Smooth muscle cell (in vitro differentiated cells): ENCODE measurements around the gene DSG3. TPM values are rescaled to one million over a fixed set of nuclear protein-coding genes. Genes with fewer than 3 reads are reported as not detected.

Source experiments
- DNase-seq: peaks from one replicate; lab custom pipeline; 2025; ENCODE audit not compliant: unreplicated experiment; lab: John Stamatoyannopoulos, UW
- H2AFZ ChIP-seq: fragments of 200-600 bp; sonication (generic); 2 replicates; pipeline ENCODE4 v1.6.0; 2016; ENCODE audit warnings: antibody characterized with exemption, low read depth, mild to moderate bottlenecking
- H3F3A ChIP-seq: fragments of 200-600 bp; sonication (generic); 2 replicates; pipeline ENCODE4 v1.6.0; 2017; ENCODE audit warnings: antibody characterized with exemption, low read depth
- H3K27ac ChIP-seq: fragments of 200-600 bp; sonication (generic); 2 replicates; pipeline ENCODE4 v1.5.1; 2016; ENCODE audit warnings: low read depth, mild to moderate bottlenecking
- H3K27me3 ChIP-seq: fragments of 200-600 bp; sonication (generic); 2 replicates; pipeline ENCODE4 v1.6.1; 2016; ENCODE audit warnings: low read depth, mild to moderate bottlenecking
- H3K36me3 ChIP-seq: fragments of 200-600 bp; sonication (generic); 2 replicates; pipeline ENCODE4 v1.5.1; 2016; ENCODE audit warnings: low read depth
- H3K4me1 ChIP-seq: fragments of 200-600 bp; sonication (generic); 2 replicates; pipeline ENCODE4 v1.5.1; 2016; ENCODE audit warnings: low read depth
- H3K4me2 ChIP-seq: fragments of 200-600 bp; sonication (generic); 2 replicates; pipeline ENCODE4 v1.6.0; 2016; ENCODE audit warnings: mild to moderate bottlenecking
- H3K4me3 ChIP-seq: fragments of 200-600 bp; sonication (generic); 2 replicates; pipeline ENCODE4 v1.5.1; 2016; ENCODE audit warnings: mild to moderate bottlenecking
- H3K79me2 ChIP-seq: fragments of 200-600 bp; sonication (generic); 2 replicates; pipeline ENCODE4 v1.6.0; 2016; ENCODE audit warnings: low read depth, mild to moderate bottlenecking
- H3K9ac ChIP-seq: fragments of 200-600 bp; sonication (generic); 2 replicates; pipeline ENCODE4 v1.6.0; 2016; ENCODE audit warnings: low read depth
- H3K9me3 ChIP-seq: fragments of 200-600 bp; sonication (generic); replicated peaks from 2 replicates; pipeline ENCODE4 v1.5.1; 2016; ENCODE audit warnings: low read depth
- H4K20me1 ChIP-seq: fragments of 200-600 bp; sonication (generic); 2 replicates; pipeline ENCODE4 v1.6.0; 2016; ENCODE audit warnings: low read depth
- WGBS: methylation state at CpG from one replicate; pipeline ENCODE4 v1.1.7; 2016; ENCODE audit warnings: low lambda C conversion rate; 5-methylcytosine and 5-hydroxymethylcytosine counted together
- polyA plus RNA-seq: library from polyadenylated mRNA; unstranded; fragments of >200 nt; fragmentation: Nextera tagmentation; extraction: Ambion mirVana; gene quantifications from 2 replicates; pipeline ENCODE4 v1.2.1, GENCODE V29; 2016
- total RNA-seq: library from RNA; depleted of rRNA; stranded (reverse); fragments of >200 nt; gene quantifications from 2 replicates; pipeline ENCODE4 v1.2.3, GENCODE V29; 2014
- TF ChIP-seq, protein P1 (sequence below): fragments of 200-600 bp; sonication (generic); IDR thresholded peaks from 2 replicates; pipeline ENCODE4 v1.5.1; 2017; ENCODE audit warnings: borderline replicate concordance, mild to moderate bottlenecking, antibody characterized with exemption; ENCODE audit not compliant: insufficient read depth, poor library complexity, severe bottlenecking

Gene DSG3
- total and polyA plus RNA-seq, 2 experiments from 2014 or later, result 4.9 to 44.8 TPM

- H3K4me3 ChIP-seq, result no peak overlapping the region
- DNase-seq, result peak; percentile 2
- 15% methylated on average over 7 of the region's 7 CpGs for WGBS
- no peak overlapping the region for H2AFZ ChIP-seq
- H3F3A ChIP-seq, result no peaks in the 10 kb centered on the region
- no peaks in the 10 kb centered on the region for H3K27me3 ChIP-seq
- H3K4me1 ChIP-seq, result no peaks in the 10 kb centered on the region
- TF ChIP-seq, protein P1, sequence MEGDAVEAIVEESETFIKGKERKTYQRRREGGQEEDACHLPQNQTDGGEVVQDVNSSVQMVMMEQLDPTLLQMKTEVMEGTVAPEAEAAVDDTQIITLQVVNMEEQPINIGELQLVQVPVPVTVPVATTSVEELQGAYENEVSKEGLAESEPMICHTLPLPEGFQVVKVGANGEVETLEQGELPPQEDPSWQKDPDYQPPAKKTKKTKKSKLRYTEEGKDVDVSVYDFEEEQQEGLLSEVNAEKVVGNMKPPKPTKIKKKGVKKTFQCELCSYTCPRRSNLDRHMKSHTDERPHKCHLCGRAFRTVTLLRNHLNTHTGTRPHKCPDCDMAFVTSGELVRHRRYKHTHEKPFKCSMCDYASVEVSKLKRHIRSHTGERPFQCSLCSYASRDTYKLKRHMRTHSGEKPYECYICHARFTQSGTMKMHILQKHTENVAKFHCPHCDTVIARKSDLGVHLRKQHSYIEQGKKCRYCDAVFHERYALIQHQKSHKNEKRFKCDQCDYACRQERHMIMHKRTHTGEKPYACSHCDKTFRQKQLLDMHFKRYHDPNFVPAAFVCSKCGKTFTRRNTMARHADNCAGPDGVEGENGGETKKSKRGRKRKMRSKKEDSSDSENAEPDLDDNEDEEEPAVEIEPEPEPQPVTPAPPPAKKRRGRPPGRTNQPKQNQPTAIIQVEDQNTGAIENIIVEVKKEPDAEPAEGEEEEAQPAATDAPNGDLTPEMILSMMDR, result peak; percentile 87
- no peak overlapping the region for H3K4me2 ChIP-seq
- no peak overlapping the region for H3K9ac ChIP-seq
- H3K79me2 ChIP-seq, result no peaks in the 10 kb centered on the region
- no peaks in the 10 kb centered on the region for H3K36me3 ChIP-seq
- H4K20me1 ChIP-seq, result no peaks in the 10 kb centered on the region
- no peak overlapping the region for H3K27ac ChIP-seq
- no peaks in the 10 kb centered on the region for H3K9me3 ChIP-seq
Measured at GRCh38 chr18:31424383-31424988, 23.1 kb upstream of the DSG3 start.

DNA sequence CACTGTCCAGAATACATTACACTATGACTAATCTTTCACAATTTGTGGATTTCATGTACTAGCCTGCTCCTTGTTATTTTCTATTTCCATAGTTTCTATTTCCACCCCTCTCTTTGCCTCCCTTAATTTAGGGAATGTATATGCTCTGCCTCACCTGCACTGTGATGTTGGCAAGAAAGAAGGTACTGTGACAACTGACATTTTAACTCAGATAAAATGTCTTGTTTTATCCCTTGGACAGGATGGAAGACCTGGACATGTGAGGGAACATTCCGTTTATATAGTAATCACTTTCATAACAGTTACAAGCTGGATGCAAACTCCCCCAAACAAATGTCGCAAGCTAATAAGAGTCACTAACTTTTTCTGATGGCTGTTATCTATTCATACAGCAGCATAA is 21.5 kb upstream of the DSG3 start:
- peak overlapping the region; percentile 13 for H3K27ac ChIP-seq
- DNase-seq, result no peak
- H3K36me3 ChIP-seq, result no peaks in the 10 kb centered on the region
- H3K79me2 ChIP-seq, result no peaks in the 10 kb centered on the region
- H4K20me1 ChIP-seq, result no peaks in the 10 kb centered on the region
- WGBS, result 88% methylated on average over 2 of the region's 2 CpGs
- H2AFZ ChIP-seq, result peak overlapping the region; percentile 16
- no peak overlapping the region for H3K4me3 ChIP-seq
- no peak overlapping the region for H3K9ac ChIP-seq
- no peaks in the 10 kb centered on the region for H3K4me1 ChIP-seq
- no peaks in the 10 kb centered on the region for H3F3A ChIP-seq
- no peaks in the 10 kb centered on the region for H3K9me3 ChIP-seq
- peak overlapping the region; percentile 8 for H3K4me2 ChIP-seq
- no peaks in the 10 kb centered on the region for H3K27me3 ChIP-seq
- TF ChIP-seq, protein P1, result no peak

GRCh38 chr18:31426871-31427406 is 20.6 kb upstream of the DSG3 start:
- Histone ChIP-seq H3F3A (no peaks in the 10 kb centered on the region), H4K20me1 (no peaks in the 10 kb centered on the region), H3K9ac (peak overlapping the region; percentile 25), H3K27me3 (no peaks in the 10 kb centered on the region), H2AFZ (peak overlapping the region; percentile 48), H3K9me3 (peaks cover 5% of the 10 kb centered on the region), H3K27ac (peak overlapping the region; percentile 26), H3K4me2 (peak overlapping the region; percentile 37), H3K4me3 (no peak overlapping the region), H3K4me1 (no peaks in the 10 kb centered on the region), H3K36me3 (no peaks in the 10 kb centered on the region), H3K79me2 (no peaks in the 10 kb centered on the region)
- 46% methylated on average over 5 of the region's 5 CpGs for WGBS
- TF ChIP-seq, protein P1, result no peak
- no peak for DNase-seq

DNA sequence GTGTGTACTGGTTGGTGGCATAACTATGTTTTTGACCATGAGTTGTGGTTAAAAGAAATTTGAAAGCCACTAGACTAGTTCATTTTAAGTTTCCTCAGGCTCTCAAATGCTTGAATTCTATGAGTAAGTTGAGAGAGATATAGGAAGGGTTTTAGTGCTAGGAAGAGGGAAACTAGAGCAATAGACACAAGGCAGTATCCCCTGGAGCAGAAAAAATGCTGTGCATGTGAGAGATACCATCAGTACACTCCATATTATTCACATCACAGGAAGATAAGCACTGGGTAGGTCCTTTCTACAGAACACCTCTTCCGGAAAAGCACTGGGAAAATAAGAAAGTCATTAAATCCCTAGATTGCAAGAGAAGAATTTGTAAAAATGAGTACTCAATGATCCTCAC is 19.3 kb upstream of the DSG3 start:
- H3K79me2 ChIP-seq, result no peaks in the 10 kb centered on the region
- WGBS, result 63% methylated on average over 1 of the region's 1 CpG
- H3K4me3 ChIP-seq, result no peak overlapping the region
- no peaks in the 10 kb centered on the region for H4K20me1 ChIP-seq
- no peak for DNase-seq
- no peak overlapping the region for H3K9ac ChIP-seq
- H3K36me3 ChIP-seq, result no peaks in the 10 kb centered on the region
- H3K4me2 ChIP-seq, result no peak overlapping the region
- H3K4me1 ChIP-seq, result no peaks in the 10 kb centered on the region
- no peak overlapping the region for H3K27ac ChIP-seq
- H3K9me3 ChIP-seq, result peaks cover 8% of the 10 kb centered on the region
- TF ChIP-seq, protein P1, result no peak
- no peaks in the 10 kb centered on the region for H3K27me3 ChIP-seq
- no peaks in the 10 kb centered on the region for H3F3A ChIP-seq
- no peak overlapping the region for H2AFZ ChIP-seq
